T-helper 1 cell treated with Interleukin-12 subunit alpha and Interleukin-12 subunit beta and Interleukin-4 antibody, amounts not matched to agents 30 μg/mL and 1 μg/mL, for 36 hours (primary cell): Measurements from ENCODE around the gene MUC22.
"Not testable (repeated sequence)": the region's sequence is repeated elsewhere in the genome, so short reads cannot be mapped to it uniquely, and the experiment has no call there.

Experiments
- H3K27ac Mint-ChIP-seq: one replicate; pipeline ENCODE4 v1.8.0; 2021; ENCODE audit warnings: mild to moderate bottlenecking, mixed read lengths
- H3K27me3 Mint-ChIP-seq: one replicate; pipeline ENCODE4 v1.8.0; 2021; ENCODE audit warnings: low read depth, mixed read lengths
- H3K36me3 Mint-ChIP-seq: one replicate; pipeline ENCODE4 v1.8.0; 2021; ENCODE audit warnings: low read depth, mixed read lengths
- H3K4me1 Mint-ChIP-seq: one replicate; pipeline ENCODE4 v1.8.0; 2021; ENCODE audit warnings: low read depth, mixed read lengths
- H3K4me3 Mint-ChIP-seq: one replicate; pipeline ENCODE4 v1.8.0; 2021; ENCODE audit warnings: mild to moderate bottlenecking, moderate library complexity, mixed read lengths
- H3K9me3 Mint-ChIP-seq: one replicate; pipeline ENCODE4 v1.8.0; 2021; ENCODE audit warnings: mixed read lengths

Gene MUC22

GRCh38 chr6:31067891-31068668 is 57.8 kb downstream of the MUC22 start:
- peaks cover 19% of the 10 kb centered on the region for H3K27me3 Mint-ChIP-seq
- H3K9me3 Mint-ChIP-seq, H3K36me3 Mint-ChIP-seq, H3K4me1 Mint-ChIP-seq, H3K27ac Mint-ChIP-seq, H3K4me3 Mint-ChIP-seq: not testable (repeated sequence)

- H3K27ac Mint-ChIP-seq, result no peak overlapping the region
- H3K4me1 Mint-ChIP-seq, result no peaks in the 10 kb centered on the region
- peaks cover 11% of the 10 kb centered on the region for H3K27me3 Mint-ChIP-seq
- no peaks in the 10 kb centered on the region for H3K36me3 Mint-ChIP-seq
- no peak overlapping the region for H3K4me3 Mint-ChIP-seq
- H3K9me3 Mint-ChIP-seq, result no peaks in the 10 kb centered on the region
Observed at GRCh38 chr6:31068669-31069340, 58.5 kb downstream of the MUC22 start.

- Mint-ChIP-seq H3K4me1 (no peaks in the 10 kb centered on the region), H3K4me3 (no peak overlapping the region), H3K36me3 (no peaks in the 10 kb centered on the region), H3K9me3 (no peaks in the 10 kb centered on the region), H3K27ac (no peak overlapping the region), H3K27me3 (peaks cover 5% of the 10 kb centered on the region)
Observed at GRCh38 chr6:31070711-31071197, 60.5 kb downstream of the MUC22 start.

- Mint-ChIP-seq H3K36me3 (no peaks in the 10 kb centered on the region), H3K27me3 (no peaks in the 10 kb centered on the region), H3K27ac (no peak overlapping the region), H3K9me3 (no peaks in the 10 kb centered on the region), H3K4me3 (no peak overlapping the region), H3K4me1 (peaks cover 3% of the 10 kb centered on the region)
Observed at GRCh38 chr6:31074401-31074800, 64.1 kb downstream of the MUC22 start.

GRCh38 chr6:31075528-31075927 is 65.3 kb downstream of the MUC22 start:
- Mint-ChIP-seq H3K9me3 (no peaks in the 10 kb centered on the region), H3K27ac (no peak overlapping the region), H3K27me3 (peaks cover 6% of the 10 kb centered on the region), H3K4me3 (no peak overlapping the region), H3K36me3 (no peaks in the 10 kb centered on the region), H3K4me1 (peaks cover 7% of the 10 kb centered on the region)

- no peak overlapping the region for H3K27ac Mint-ChIP-seq
- H3K9me3 Mint-ChIP-seq, result no peaks in the 10 kb centered on the region
- no peak overlapping the region for H3K4me3 Mint-ChIP-seq
- no peaks in the 10 kb centered on the region for H3K36me3 Mint-ChIP-seq
- peaks cover 7% of the 10 kb centered on the region for H3K4me1 Mint-ChIP-seq
- peaks cover 6% of the 10 kb centered on the region for H3K27me3 Mint-ChIP-seq
Observed at GRCh38 chr6:31076611-31077010, 66.3 kb downstream of the MUC22 start.

GRCh38 chr6:31079656-31080261 is 69.5 kb downstream of the MUC22 start:
- Mint-ChIP-seq H3K4me1 (peaks cover 7% of the 10 kb centered on the region), H3K4me3 (peak overlapping the region; percentile 31), H3K27me3 (peaks cover 6% of the 10 kb centered on the region), H3K27ac (no peak overlapping the region), H3K36me3 (no peaks in the 10 kb centered on the region), H3K9me3 (no peaks in the 10 kb centered on the region)

GRCh38 chr6:31081872-31082271 is 71.6 kb downstream of the MUC22 start:
- peaks cover 7% of the 10 kb centered on the region for H3K4me1 Mint-ChIP-seq
- no peak overlapping the region for H3K27ac Mint-ChIP-seq
- H3K36me3 Mint-ChIP-seq, result no peaks in the 10 kb centered on the region
- H3K9me3 Mint-ChIP-seq, result no peaks in the 10 kb centered on the region
- H3K4me3 Mint-ChIP-seq, result no peak overlapping the region
- peaks cover 9% of the 10 kb centered on the region for H3K27me3 Mint-ChIP-seq

- no peaks in the 10 kb centered on the region for H3K36me3 Mint-ChIP-seq
- H3K9me3 Mint-ChIP-seq, result no peaks in the 10 kb centered on the region
- peaks cover 18% of the 10 kb centered on the region for H3K27me3 Mint-ChIP-seq
- H3K4me1 Mint-ChIP-seq, result peaks cover 13% of the 10 kb centered on the region
- no peak overlapping the region for H3K4me3 Mint-ChIP-seq
- H3K27ac Mint-ChIP-seq, result no peak overlapping the region
Observed at GRCh38 chr6:31083742-31084354, 73.6 kb downstream of the MUC22 start.
